H9 (cell line): ENCODE results near the gene NCLN. TPM values are rescaled to one million over a fixed set of nuclear protein-coding genes. Genes with fewer than 3 reads are reported as not detected.

ENCODE experiments used
- DNase-seq: peaks from one replicate; pipeline ENCODE4 v3.0.0-alpha.2; 2017
- H2AFZ ChIP-seq: one replicate; pipeline ENCODE4 v1.6.1; 2013; ENCODE audit warnings: mild to moderate bottlenecking, low read length, control low read depth, moderate library complexity
- H2AK5ac ChIP-seq: 2 replicates; pipeline ENCODE4 v1.6.1; 2013; ENCODE audit warnings: low read length, control low read depth, mixed read lengths; ENCODE audit not compliant: insufficient read length
- H2BK120ac ChIP-seq: one replicate; pipeline ENCODE4 v1.6.1; 2013; ENCODE audit warnings: low read depth, mild to moderate bottlenecking, low read length, control low read depth, inconsistent platforms; ENCODE audit not compliant: poor library complexity, severe bottlenecking
- H2BK12ac ChIP-seq: 2 replicates; pipeline ENCODE4 v1.6.1; 2013; ENCODE audit warnings: low read length, control low read depth, mixed read lengths, low read depth; ENCODE audit not compliant: insufficient read length
- H2BK15ac ChIP-seq: 2 replicates; pipeline ENCODE4 v1.6.1; 2013; ENCODE audit warnings: low read depth, low read length, control low read depth
- H2BK20ac ChIP-seq: one replicate; pipeline ENCODE4 v1.6.1; 2013; ENCODE audit warnings: low read depth, mild to moderate bottlenecking, low read length, control low read depth, inconsistent platforms; ENCODE audit not compliant: poor library complexity, severe bottlenecking
- H2BK5ac ChIP-seq: 2 replicates; pipeline ENCODE4 v1.6.1; 2013; ENCODE audit warnings: low read length, control low read depth, mixed read lengths; ENCODE audit not compliant: insufficient read length
- H3K14ac ChIP-seq: 2 replicates; pipeline ENCODE4 v1.6.1; 2013; ENCODE audit warnings: low read length, control low read depth; ENCODE audit not compliant: insufficient read depth
- H3K18ac ChIP-seq: 2 replicates; pipeline ENCODE4 v1.6.1; 2013; ENCODE audit warnings: low read depth, mild to moderate bottlenecking, mixed read lengths, low read length, control low read depth; ENCODE audit not compliant: insufficient read length
- H3K23ac ChIP-seq: 2 replicates; pipeline ENCODE4 v1.6.1; 2013; ENCODE audit warnings: low read length, control low read depth, mixed read lengths, low read depth; ENCODE audit not compliant: insufficient read length
- H3K23me2 ChIP-seq: 2 replicates; pipeline ENCODE4 v1.6.1; 2013; ENCODE audit warnings: low read depth, mild to moderate bottlenecking, mixed read lengths, low read length, control low read depth; ENCODE audit not compliant: insufficient read length, poor library complexity, severe bottlenecking
- H3K27ac ChIP-seq: 2 replicates; pipeline ENCODE4 v1.5.1; 2013; ENCODE audit warnings: low read length, control low read depth, mixed read lengths, low read depth; ENCODE audit not compliant: insufficient read length
- H3K27me3 ChIP-seq: 2 replicates; pipeline ENCODE4 v1.6.1; 2013; ENCODE audit warnings: low read length, control low read depth, inconsistent platforms; ENCODE audit not compliant: insufficient read depth
- H3K4ac ChIP-seq: 2 replicates; pipeline ENCODE4 v1.6.1; 2013; ENCODE audit warnings: low read depth, mild to moderate bottlenecking, control low read depth, inconsistent platforms, low read length, moderate library complexity
- H3K4me1 ChIP-seq: 2 replicates; pipeline ENCODE4 v1.6.1; 2013; ENCODE audit warnings: low read length, control low read depth, inconsistent platforms; ENCODE audit not compliant: insufficient read depth
- H3K4me2 ChIP-seq: 2 replicates; pipeline ENCODE4 v1.6.1; 2013; ENCODE audit warnings: low read length, control low read depth, mixed read lengths; ENCODE audit not compliant: insufficient read length, insufficient read depth
- H3K56ac ChIP-seq: 2 replicates; pipeline ENCODE4 v1.6.1; 2013; ENCODE audit warnings: low read depth, mild to moderate bottlenecking, mixed read lengths, low read length, control low read depth; ENCODE audit not compliant: insufficient read length
- H3K79me1 ChIP-seq: 2 replicates; pipeline ENCODE4 v1.6.1; 2013; ENCODE audit warnings: low read depth, mild to moderate bottlenecking, moderate library complexity, low read length, control low read depth, inconsistent platforms; ENCODE audit not compliant: insufficient read depth, poor library complexity, severe bottlenecking
- H3K79me2 ChIP-seq: 2 replicates; pipeline ENCODE4 v1.6.1; 2013; ENCODE audit warnings: low read length, control low read depth, inconsistent platforms; ENCODE audit not compliant: insufficient read depth
- H3K9ac ChIP-seq: 2 replicates; pipeline ENCODE4 v1.6.1; 2013; ENCODE audit warnings: low read length, control low read depth, mixed read lengths; ENCODE audit not compliant: insufficient read length; ENCODE audit errors: extremely low read depth
- H3K9me3 ChIP-seq: one replicate; pipeline ENCODE4 v1.6.1; 2013; ENCODE audit warnings: low read depth, low read length, inconsistent platforms; ENCODE audit not compliant: control insufficient read depth
- H3T11ph ChIP-seq: one replicate; pipeline ENCODE4 v1.6.1; 2013; ENCODE audit warnings: mild to moderate bottlenecking, low read length, control low read depth, inconsistent platforms
- H4K20me1 ChIP-seq: one replicate; pipeline ENCODE4 v1.6.1; 2013; ENCODE audit not compliant: control insufficient read depth, insufficient read length, insufficient read depth
- H4K5ac ChIP-seq: 2 replicates; pipeline ENCODE4 v1.6.1; 2013; ENCODE audit warnings: low read depth, mild to moderate bottlenecking, mixed read lengths, low read length, control low read depth; ENCODE audit not compliant: insufficient read length
- H4K8ac ChIP-seq: replicated peaks from 2 replicates; pipeline ENCODE4 v1.6.1; 2013; ENCODE audit warnings: low read length, control low read depth, mixed read lengths, low read depth; ENCODE audit not compliant: insufficient read length
- H4K91ac ChIP-seq: 2 replicates; pipeline ENCODE4 v1.6.1; 2013; ENCODE audit warnings: low read depth, mild to moderate bottlenecking, moderate library complexity, mixed read lengths, low read length, control low read depth; ENCODE audit not compliant: insufficient read length
- H3K27ac Mint-ChIP-seq, 3 experiments: 2 replicates in 2 of 3; 3 replicates in 1 of 3; pipeline ENCODE4 v1.8.0; 2020 to 2021; ENCODE audit warnings: mixed read lengths in 3 of 3, mild to moderate bottlenecking in 1 of 3, moderate library complexity in 1 of 3
- H3K27me3 Mint-ChIP-seq: 2 replicates; pipeline ENCODE4 v1.8.0; 2021; ENCODE audit warnings: low read depth, mild to moderate bottlenecking, moderate library complexity, mixed read lengths
- H3K36me3 Mint-ChIP-seq, 3 experiments: 2 replicates in 2 of 3; 3 replicates in 1 of 3; pipeline ENCODE4 v1.8.0; 2020 to 2021; ENCODE audit warnings: low read depth in 3 of 3, mixed read lengths in 3 of 3; ENCODE audit not compliant: insufficient read depth in 1 of 3
- H3K4me1 Mint-ChIP-seq, 2 experiments: 2 replicates each; pipeline ENCODE4 v1.8.0; 2020; ENCODE audit warnings: mixed read lengths in 2 of 2
- H3K4me3 Mint-ChIP-seq, 2 experiments: 2 replicates in 1 of 2; 3 replicates in 1 of 2; pipeline ENCODE4 v1.8.0; 2020 to 2021; ENCODE audit warnings: mild to moderate bottlenecking in 2 of 2, mixed read lengths in 2 of 2, moderate library complexity in 1 of 2
- H3K9me3 Mint-ChIP-seq, 2 experiments: 2 replicates in 1 of 2; 3 replicates in 1 of 2; pipeline ENCODE4 v1.8.0; 2020; ENCODE audit warnings: mild to moderate bottlenecking in 2 of 2, mixed read lengths in 2 of 2, moderate library complexity in 1 of 2
- WGBS: extraction: QIAGEN DNeasy Blood & Tissue Kit; methylation state at CpG from one replicate; pipeline ENCODE4 v1.1.7; 2013; ENCODE audit warnings: missing lambda C conversion rate, low lambda C conversion rate, mixed read lengths; ENCODE audit not compliant: insufficient read length; ENCODE audit errors: extremely low coverage; 5-methylcytosine and 5-hydroxymethylcytosine counted together
- total RNA-seq: library from RNA; stranded (reverse); gene quantifications from 2 replicates; pipeline ENCODE4 v1.2.1, GENCODE V29; 2021
- TF ChIP-seq, protein P1 (sequence below): fragments of 200-600 bp; sonication (generic); conservative IDR thresholded peaks from 3 replicates; pipeline ENCODE4 v1.8.0; 2021; ENCODE audit warnings: antibody characterized with exemption, mild to moderate bottlenecking

NCLN gene
- total RNA-seq, 1 experiment from 2014 or later = 94.8 TPM

DNA sequence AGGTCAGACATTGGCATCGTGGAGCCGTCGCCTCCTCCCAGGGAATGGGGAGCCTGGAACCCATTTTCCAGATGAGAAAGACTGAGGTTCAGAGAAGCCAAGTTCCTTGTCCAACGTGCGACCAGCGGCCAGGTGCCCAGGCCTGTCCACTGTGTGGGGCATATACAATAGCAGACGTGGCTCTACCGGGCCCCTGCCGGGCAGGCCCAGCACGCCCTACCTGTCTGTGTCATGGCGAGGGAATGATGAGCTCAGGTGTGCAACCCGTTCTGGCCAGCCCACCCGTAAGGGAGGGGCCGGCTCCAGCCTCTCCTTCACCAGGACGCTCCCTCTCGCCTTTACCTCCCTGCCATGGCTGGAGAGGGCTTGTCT lies 49.1 kb upstream of the NCLN start:
- H3K4me2 ChIP-seq = no peak overlapping the region
- H3K18ac ChIP-seq = no peak overlapping the region
- H2BK12ac ChIP-seq = no peak overlapping the region
- DNase-seq = no peak
- no peaks in the 10 kb centered on the region for H4K20me1 ChIP-seq
- no peak overlapping the region for H3K23ac ChIP-seq
- H4K8ac ChIP-seq = no peak overlapping the region
- H3K4me1 ChIP-seq = no peaks in the 10 kb centered on the region
- H2AFZ ChIP-seq = no peak overlapping the region
- no peak overlapping the region for H4K91ac ChIP-seq
- no peak overlapping the region for H2BK120ac ChIP-seq
- H2BK20ac ChIP-seq = no peak overlapping the region
- no peak overlapping the region for H3K9ac ChIP-seq
- H3K9me3 Mint-ChIP-seq = no peaks in the 10 kb centered on the region
- WGBS = no CpG with 5 or more reads among the region's 16 CpGs
- H4K5ac ChIP-seq = no peak overlapping the region
- no peak overlapping the region for H3K4ac ChIP-seq
- H3K23me2 ChIP-seq = no peaks in the 10 kb centered on the region
- no peaks in the 10 kb centered on the region for H3K79me1 ChIP-seq
- H2AK5ac ChIP-seq = no peak overlapping the region
- H3K27ac Mint-ChIP-seq = no peak overlapping the region
- H3K4me1 Mint-ChIP-seq = peaks cover 3 to 8% of the 10 kb centered on the region in 2 experiments; a peak in 3 of 4 replicates
- H3K79me2 ChIP-seq = no peaks in the 10 kb centered on the region
- TF ChIP-seq, protein P1, sequence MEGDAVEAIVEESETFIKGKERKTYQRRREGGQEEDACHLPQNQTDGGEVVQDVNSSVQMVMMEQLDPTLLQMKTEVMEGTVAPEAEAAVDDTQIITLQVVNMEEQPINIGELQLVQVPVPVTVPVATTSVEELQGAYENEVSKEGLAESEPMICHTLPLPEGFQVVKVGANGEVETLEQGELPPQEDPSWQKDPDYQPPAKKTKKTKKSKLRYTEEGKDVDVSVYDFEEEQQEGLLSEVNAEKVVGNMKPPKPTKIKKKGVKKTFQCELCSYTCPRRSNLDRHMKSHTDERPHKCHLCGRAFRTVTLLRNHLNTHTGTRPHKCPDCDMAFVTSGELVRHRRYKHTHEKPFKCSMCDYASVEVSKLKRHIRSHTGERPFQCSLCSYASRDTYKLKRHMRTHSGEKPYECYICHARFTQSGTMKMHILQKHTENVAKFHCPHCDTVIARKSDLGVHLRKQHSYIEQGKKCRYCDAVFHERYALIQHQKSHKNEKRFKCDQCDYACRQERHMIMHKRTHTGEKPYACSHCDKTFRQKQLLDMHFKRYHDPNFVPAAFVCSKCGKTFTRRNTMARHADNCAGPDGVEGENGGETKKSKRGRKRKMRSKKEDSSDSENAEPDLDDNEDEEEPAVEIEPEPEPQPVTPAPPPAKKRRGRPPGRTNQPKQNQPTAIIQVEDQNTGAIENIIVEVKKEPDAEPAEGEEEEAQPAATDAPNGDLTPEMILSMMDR = no peak
- no peak overlapping the region for H3K56ac ChIP-seq
- no peaks in the 10 kb centered on the region for H3K36me3 Mint-ChIP-seq
- no peaks in the 10 kb centered on the region for H3K9me3 ChIP-seq
- no peak overlapping the region for H3K4me3 Mint-ChIP-seq
- no peak overlapping the region for H2BK5ac ChIP-seq
- H3K14ac ChIP-seq = no peak overlapping the region
- H3K27ac ChIP-seq = no peak overlapping the region
- no peak overlapping the region for H3T11ph ChIP-seq
- H2BK15ac ChIP-seq = no peak overlapping the region
- no peaks in the 10 kb centered on the region for H3K27me3 ChIP-seq
- H3K27me3 Mint-ChIP-seq = peaks cover 1% of the 10 kb centered on the region
